HG02759 (cell line): ENCODE data around the gene DNM2.

Experiments used
- ATAC-seq: cut with Tn5 transposase; IDR thresholded peaks from one replicate; pipeline ENCODE4 v1.9.1; 2021; ENCODE audit warnings: mild to moderate bottlenecking, moderate library complexity; ENCODE audit not compliant: unreplicated experiment

Gene DNM2

GRCh38 chr19:10811391-10812111 is 93.7 kb downstream of the DNM2 start:
- no peak for ATAC-seq

- no peak for ATAC-seq
Observed at GRCh38 chr19:10812196-10812595, 94.3 kb downstream of the DNM2 start.

GRCh38 chr19:10812902-10813404 is 95.1 kb downstream of the DNM2 start:
- no peak for ATAC-seq

- ATAC-seq = no peak
Observed at GRCh38 chr19:10815007-10815536, 97.2 kb downstream of the DNM2 start.

- ATAC-seq = no peak
Observed at GRCh38 chr19:10815969-10816644, 98.2 kb downstream of the DNM2 start.

GRCh38 chr19:10816691-10817090 is 98.8 kb downstream of the DNM2 start:
- no peak for ATAC-seq

- ATAC-seq = no peak
Observed at GRCh38 chr19:10817291-10818038, 99.6 kb downstream of the DNM2 start.

- ATAC-seq = no peak
Observed at GRCh38 chr19:10818301-10819123, 100.6 kb downstream of the DNM2 start.

- no peak for ATAC-seq
Observed at GRCh38 chr19:10819124-10820060, 101.5 kb downstream of the DNM2 start.

- no peak for ATAC-seq
Observed at GRCh38 chr19:10820173-10820572, 102.3 kb downstream of the DNM2 start.

GRCh38 chr19:10823690-10824089 is 105.8 kb downstream of the DNM2 start:
- ATAC-seq = no peak

- ATAC-seq = no peak
Observed at GRCh38 chr19:10826231-10826630, 108.4 kb downstream of the DNM2 start.

- no peak for ATAC-seq
Observed at GRCh38 chr19:10826846-10827245, 109.0 kb downstream of the DNM2 start.

- no peak for ATAC-seq
Observed at GRCh38 chr19:10828981-10829821, 111.3 kb downstream of the DNM2 start.

GRCh38 chr19:10829967-10830366 is 112.1 kb downstream of the DNM2 start:
- ATAC-seq = no peak

- ATAC-seq = no peak
Observed at GRCh38 chr19:10830370-10830769, 112.5 kb downstream of the DNM2 start.

- no peak for ATAC-seq
Observed at GRCh38 chr19:10830931-10831779, 113.3 kb downstream of the DNM2 start.
